ENCODE measurements around the gene PPFIA1.

PPFIA1 gene

GRCh38 chr11:70311616-70312015, 41.1 kb downstream of the PPFIA1 start:
- TF ChIP-seq RAD21 (IDR thresholded peaks at IDR 0.05; ENCODE audit: low read depth) = no peak
- no peak for TF ChIP-seq CEBPB (IDR thresholded peaks at IDR 0.05)
- no peak for TF ChIP-seq CREB1 (IDR thresholded peaks at IDR 0.05; ENCODE audit: low read depth)
- no peak for TF ChIP-seq MAX (IDR thresholded peaks at IDR 0.05)
- no peak for TF ChIP-seq TAF1 (IDR thresholded peaks at IDR 0.05; ENCODE audit: low read depth)
- TF ChIP-seq EP300 (IDR thresholded peaks at IDR 0.05; ENCODE audit: borderline replicate concordance) = no peak

- TF ChIP-seq, protein P1, sequence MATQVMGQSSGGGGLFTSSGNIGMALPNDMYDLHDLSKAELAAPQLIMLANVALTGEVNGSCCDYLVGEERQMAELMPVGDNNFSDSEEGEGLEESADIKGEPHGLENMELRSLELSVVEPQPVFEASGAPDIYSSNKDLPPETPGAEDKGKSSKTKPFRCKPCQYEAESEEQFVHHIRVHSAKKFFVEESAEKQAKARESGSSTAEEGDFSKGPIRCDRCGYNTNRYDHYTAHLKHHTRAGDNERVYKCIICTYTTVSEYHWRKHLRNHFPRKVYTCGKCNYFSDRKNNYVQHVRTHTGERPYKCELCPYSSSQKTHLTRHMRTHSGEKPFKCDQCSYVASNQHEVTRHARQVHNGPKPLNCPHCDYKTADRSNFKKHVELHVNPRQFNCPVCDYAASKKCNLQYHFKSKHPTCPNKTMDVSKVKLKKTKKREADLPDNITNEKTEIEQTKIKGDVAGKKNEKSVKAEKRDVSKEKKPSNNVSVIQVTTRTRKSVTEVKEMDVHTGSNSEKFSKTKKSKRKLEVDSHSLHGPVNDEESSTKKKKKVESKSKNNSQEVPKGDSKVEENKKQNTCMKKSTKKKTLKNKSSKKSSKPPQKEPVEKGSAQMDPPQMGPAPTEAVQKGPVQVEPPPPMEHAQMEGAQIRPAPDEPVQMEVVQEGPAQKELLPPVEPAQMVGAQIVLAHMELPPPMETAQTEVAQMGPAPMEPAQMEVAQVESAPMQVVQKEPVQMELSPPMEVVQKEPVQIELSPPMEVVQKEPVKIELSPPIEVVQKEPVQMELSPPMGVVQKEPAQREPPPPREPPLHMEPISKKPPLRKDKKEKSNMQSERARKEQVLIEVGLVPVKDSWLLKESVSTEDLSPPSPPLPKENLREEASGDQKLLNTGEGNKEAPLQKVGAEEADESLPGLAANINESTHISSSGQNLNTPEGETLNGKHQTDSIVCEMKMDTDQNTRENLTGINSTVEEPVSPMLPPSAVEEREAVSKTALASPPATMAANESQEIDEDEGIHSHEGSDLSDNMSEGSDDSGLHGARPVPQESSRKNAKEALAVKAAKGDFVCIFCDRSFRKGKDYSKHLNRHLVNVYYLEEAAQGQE (IDR thresholded peaks at IDR 0.05; ENCODE audit: low read depth) = no peak
- TF ChIP-seq FOXM1 (IDR thresholded peaks at IDR 0.05; ENCODE audit: borderline replicate concordance, low read depth) (no peak), CEBPB (IDR thresholded peaks at IDR 0.05) (no peak), ZBTB7A (IDR thresholded peaks at IDR 0.05; ENCODE audit: low read depth) (no peak), RAD21 (IDR thresholded peaks at IDR 0.05; ENCODE audit: low read depth) (no peak), TEAD4 (IDR thresholded peaks at IDR 0.05) (no peak), TCF12 (IDR thresholded peaks at IDR 0.05; ENCODE audit: low read depth) (no peak), MAX (IDR thresholded peaks at IDR 0.05) (no peak), EP300 (IDR thresholded peaks at IDR 0.05; ENCODE audit: borderline replicate concordance) (no peak), EGR1 (IDR thresholded peaks at IDR 0.05) (no peak), TAF1 (IDR thresholded peaks at IDR 0.05; ENCODE audit: low read depth) (no peak), CREB1 (IDR thresholded peaks at IDR 0.05; ENCODE audit: low read depth) (no peak), YY1 (IDR thresholded peaks at IDR 0.05; ENCODE audit: low read depth) (no peak)
- TF ChIP-seq, protein P2, sequence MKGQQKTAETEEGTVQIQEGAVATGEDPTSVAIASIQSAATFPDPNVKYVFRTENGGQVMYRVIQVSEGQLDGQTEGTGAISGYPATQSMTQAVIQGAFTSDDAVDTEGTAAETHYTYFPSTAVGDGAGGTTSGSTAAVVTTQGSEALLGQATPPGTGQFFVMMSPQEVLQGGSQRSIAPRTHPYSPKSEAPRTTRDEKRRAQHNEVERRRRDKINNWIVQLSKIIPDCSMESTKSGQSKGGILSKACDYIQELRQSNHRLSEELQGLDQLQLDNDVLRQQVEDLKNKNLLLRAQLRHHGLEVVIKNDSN (IDR thresholded peaks at IDR 0.05) = no peak
Observed at GRCh38 chr11:70312401-70313357, 42.2 kb downstream of the PPFIA1 start.

- TF ChIP-seq, protein P2 (IDR thresholded peaks at IDR 0.05) = no peak
- TF ChIP-seq EP300 (IDR thresholded peaks at IDR 0.05; ENCODE audit: borderline replicate concordance) (no peak), ZBTB7A (IDR thresholded peaks at IDR 0.05; ENCODE audit: low read depth) (no peak), CREB1 (IDR thresholded peaks at IDR 0.05; ENCODE audit: low read depth) (no peak)
Observed at GRCh38 chr11:70313945-70314344, 43.5 kb downstream of the PPFIA1 start.

DNA sequence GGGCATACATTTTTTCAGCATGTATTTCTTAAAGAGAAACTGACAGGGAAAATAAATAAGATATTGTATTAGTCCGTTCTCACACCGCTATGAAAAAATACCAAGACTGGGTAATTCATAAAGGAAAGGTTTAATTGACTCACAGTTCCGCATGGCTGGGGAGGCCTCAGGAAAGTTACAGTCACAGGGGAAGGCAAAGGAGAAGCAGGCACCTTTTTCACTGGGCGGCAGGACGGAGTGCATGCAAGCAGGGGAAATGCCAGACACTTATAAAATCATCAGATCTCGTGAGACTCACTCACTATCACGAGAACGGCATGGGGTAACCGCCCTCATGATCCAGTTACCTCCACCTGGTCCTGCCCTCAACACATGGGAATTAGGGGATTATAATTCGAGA, 44.2 kb downstream of the PPFIA1 start:
- TF ChIP-seq, protein P1 (IDR thresholded peaks at IDR 0.05; ENCODE audit: low read depth) = no peak
- 0 out of 2 replicates have a peak, but pooled peaks have one; percentile 9 for TF ChIP-seq MAX (IDR thresholded peaks at IDR 0.05)
- no peak for TF ChIP-seq ZBTB7A (IDR thresholded peaks at IDR 0.05; ENCODE audit: low read depth)
- TF ChIP-seq CREB1 (IDR thresholded peaks at IDR 0.05; ENCODE audit: low read depth) = no peak

GRCh38 chr11:70315716-70316115, 45.2 kb downstream of the PPFIA1 start:
- TF ChIP-seq EP300 (IDR thresholded peaks at IDR 0.05; ENCODE audit: borderline replicate concordance) = no peak
- TF ChIP-seq CEBPB (IDR thresholded peaks at IDR 0.05) = no peak
- TF ChIP-seq RAD21 (IDR thresholded peaks at IDR 0.05; ENCODE audit: low read depth) = no peak
- no peak for TF ChIP-seq FOXM1 (IDR thresholded peaks at IDR 0.05; ENCODE audit: borderline replicate concordance, low read depth)
- TF ChIP-seq NFIC (IDR thresholded peaks at IDR 0.05) = no peak
- TF ChIP-seq, protein P2 (IDR thresholded peaks at IDR 0.05) = no peak
- no peak for TF ChIP-seq YY1 (IDR thresholded peaks at IDR 0.05; ENCODE audit: low read depth)
- no peak for TF ChIP-seq TEAD4 (IDR thresholded peaks at IDR 0.05)
- no peak for TF ChIP-seq ZBTB7A (IDR thresholded peaks at IDR 0.05; ENCODE audit: low read depth)
- no peak for TF ChIP-seq EGR1 (IDR thresholded peaks at IDR 0.05)
- TF ChIP-seq TAF1 (IDR thresholded peaks at IDR 0.05; ENCODE audit: low read depth) = no peak
- TF ChIP-seq, protein P1 (IDR thresholded peaks at IDR 0.05; ENCODE audit: low read depth) = no peak
- TF ChIP-seq TCF12 (IDR thresholded peaks at IDR 0.05; ENCODE audit: low read depth) = no peak
- no peak for TF ChIP-seq MAX (IDR thresholded peaks at IDR 0.05)
